Suppressor macrophage treated with lipopolysaccharide for 4 hours (primary cell): ENCODE results near the gene FAHD1.
A peak's percentile ranks its signal among the peaks of the same experiment; 100 is the strongest.

Experiments
- DNase-seq: peaks from one replicate; pipeline ENCODE4 v3.0.0-alpha.2; 2020

The FAHD1 gene

GRCh38 chr16:1818204-1818872, 8.7 kb upstream of the FAHD1 start:
- DNase-seq = no peak

GRCh38 chr16:1818873-1819525, 8.0 kb upstream of the FAHD1 start:
- no peak for DNase-seq

- DNase-seq = no peak
Measured at GRCh38 chr16:1819611-1820010, 7.4 kb upstream of the FAHD1 start.

DNA sequence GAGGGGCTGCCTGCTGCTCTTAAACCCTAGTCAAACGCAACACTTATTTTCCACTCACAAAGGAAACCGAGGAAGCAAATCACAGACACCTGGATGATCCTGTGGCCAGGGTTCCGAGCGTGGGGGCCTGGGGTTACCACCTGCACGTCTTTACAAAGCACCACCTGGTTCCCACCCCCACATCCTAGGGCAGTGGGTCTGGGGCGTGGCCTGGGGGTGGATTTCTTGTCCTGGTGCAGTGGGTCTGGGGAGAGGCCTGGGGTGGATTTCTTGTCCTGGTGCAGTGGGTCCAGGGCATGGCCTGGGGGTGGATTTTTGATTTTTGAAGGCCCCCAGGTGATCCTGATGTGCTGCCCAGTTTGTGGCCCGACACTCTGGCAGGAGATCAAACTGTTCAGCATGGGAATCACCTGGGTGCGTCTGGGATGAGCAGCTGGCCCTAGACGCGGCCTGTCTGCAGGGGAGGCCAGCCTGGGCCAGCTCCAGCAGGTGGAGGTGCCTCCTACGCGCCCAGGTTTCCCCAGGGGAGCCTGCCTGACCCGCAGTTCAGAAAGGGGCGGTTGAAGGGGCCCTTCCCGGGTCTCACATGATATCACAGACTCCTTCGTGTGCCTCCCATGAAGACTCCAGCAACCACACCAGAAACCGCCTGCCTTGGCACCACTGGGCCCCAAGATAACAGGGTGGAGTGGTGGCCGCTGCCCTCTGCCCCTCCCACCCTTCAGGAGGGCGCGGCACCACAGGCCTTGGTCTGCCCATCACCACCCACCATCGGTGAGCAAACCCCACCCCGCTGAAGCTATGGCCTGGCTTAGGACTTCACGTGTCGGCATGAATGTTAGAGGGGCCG, 6.7 kb upstream of the FAHD1 start:
- no peak for DNase-seq

GRCh38 chr16:1820946-1821290, 6.1 kb upstream of the FAHD1 start:
- DNase-seq = no peak

DNA sequence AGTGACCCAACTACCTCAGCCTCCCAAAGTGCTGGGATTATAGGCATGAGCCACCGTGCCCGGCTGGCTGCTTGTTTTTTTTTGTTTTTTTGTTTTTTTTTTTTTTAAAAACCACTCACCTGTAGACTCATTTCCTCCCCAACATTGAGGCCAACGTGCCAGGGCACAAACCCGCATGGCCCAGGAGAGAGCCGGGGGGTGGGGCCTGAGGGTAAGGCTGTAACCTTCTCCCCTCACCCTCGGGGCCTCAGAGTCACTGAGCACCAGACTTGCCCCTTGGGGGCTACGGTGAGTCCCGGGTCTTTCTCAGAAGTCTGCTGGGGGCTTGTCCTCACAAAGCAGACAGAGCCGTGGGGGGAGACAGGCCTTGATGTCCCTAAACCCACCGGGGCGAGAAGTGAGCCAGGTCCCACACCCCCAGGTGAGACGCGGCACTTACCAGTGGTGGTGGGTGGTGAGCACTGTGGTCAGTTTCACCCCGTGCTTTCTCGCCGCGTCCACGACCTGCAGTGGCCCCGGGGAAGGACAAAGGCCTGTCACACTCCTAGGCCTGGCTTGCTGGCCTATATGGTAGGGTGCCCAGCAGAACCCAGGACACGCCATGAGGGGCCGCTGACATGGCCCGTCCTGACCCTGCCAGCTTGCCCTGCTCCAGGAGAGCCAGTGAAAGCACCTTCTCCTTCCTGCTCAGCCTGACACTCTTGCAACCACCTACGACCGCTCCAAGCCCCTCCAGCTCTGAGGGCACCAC, 5.0 kb upstream of the FAHD1 start:
- no peak for DNase-seq

DNA sequence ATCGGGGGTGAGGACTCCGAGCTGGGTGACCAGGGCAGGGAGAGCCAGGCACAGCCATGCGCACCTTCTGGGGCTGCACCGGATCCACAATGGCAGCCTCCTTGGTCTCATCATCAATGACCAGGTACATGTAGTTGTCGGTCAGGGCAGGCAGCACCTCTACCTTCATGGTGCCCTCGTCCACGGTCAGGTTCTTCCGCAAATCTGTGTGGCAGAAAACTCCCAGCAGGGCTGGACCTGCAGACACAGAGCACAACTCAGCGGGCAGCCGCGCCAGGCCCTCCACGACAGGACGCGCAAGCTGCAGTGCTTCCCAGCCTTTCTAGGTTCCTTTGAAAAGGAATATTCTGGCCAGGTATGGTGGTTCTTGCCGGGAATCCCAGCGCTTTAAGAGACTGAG, 4.2 kb upstream of the FAHD1 start:
- DNase-seq = no peak

DNA sequence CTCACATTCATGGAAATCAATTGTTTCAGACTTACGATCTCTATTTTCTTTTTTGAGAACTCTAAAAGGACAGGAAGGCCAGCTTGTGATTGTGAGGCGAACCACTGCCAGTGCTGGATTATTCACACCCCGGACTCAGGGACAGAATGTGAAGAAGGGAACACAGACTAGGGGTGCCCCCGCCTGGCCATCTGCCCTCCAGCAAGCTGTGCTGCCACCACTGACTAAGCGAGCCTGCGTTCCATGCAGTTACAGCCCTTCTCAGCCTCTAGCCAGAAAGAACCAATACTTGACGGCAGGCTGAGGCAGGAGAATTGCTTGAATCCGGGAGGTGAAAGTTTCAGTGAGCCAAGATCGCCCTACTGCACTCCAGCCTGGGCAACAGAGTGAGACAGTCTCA, 3.2 kb upstream of the FAHD1 start:
- no peak for DNase-seq

DNA sequence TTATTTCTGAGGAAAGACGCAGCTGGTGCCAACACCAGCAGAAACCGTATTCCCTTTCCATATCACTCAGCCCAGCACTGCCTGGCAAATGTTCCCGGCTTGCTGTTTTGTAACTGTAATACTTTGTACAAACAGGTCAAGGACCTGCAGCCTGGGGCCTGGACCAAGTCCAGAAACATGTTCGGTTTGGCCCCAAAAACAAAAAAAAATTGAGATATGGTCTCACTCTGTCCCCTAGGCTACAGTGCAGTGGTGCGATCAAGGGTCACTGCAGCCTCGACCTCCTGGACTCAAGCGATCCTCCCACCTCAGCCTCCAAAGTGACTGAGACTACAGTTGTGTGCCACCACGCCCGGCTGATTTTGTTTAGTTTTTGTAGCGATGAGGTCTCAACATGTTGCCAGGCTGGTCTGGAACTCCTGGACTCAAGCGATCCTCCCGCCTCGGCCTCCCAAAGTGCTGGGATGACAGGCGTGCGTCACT, 1.6 kb upstream of the FAHD1 start:
- no peak for DNase-seq

- DNase-seq = peak; percentile 66
Measured at GRCh38 chr16:1825864-1826690, 929 bp upstream of the FAHD1 start.

- DNase-seq = no peak
Measured at GRCh38 chr16:1828645-1829410, 1.8 kb downstream of the FAHD1 start.

- DNase-seq = no peak
Measured at GRCh38 chr16:1830213-1830612, 3.2 kb downstream of the FAHD1 start.

- no peak for DNase-seq
Measured at GRCh38 chr16:1831186-1832075, 4.4 kb downstream of the FAHD1 start.

GRCh38 chr16:1832838-1833454, 5.9 kb downstream of the FAHD1 start:
- DNase-seq = no peak

DNA sequence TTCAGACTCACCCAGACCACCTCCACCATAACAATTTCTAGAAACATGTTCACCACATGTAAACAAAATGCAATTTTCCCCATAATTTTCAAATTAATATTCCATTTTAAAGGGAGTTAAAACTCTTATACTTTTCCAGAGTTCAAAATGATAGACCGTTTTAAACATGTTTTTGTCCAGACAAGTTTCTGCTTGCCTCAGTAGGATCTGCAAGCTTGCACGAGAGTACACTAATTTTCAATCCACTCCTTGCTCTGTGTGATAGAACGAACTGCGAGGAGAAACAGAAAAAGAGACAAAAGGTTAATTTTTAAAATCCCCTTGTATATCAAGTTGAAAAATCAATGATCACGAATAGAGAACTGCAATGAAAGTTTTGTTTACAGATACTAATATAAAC, 7.1 kb downstream of the FAHD1 start:
- no peak for DNase-seq

DNA sequence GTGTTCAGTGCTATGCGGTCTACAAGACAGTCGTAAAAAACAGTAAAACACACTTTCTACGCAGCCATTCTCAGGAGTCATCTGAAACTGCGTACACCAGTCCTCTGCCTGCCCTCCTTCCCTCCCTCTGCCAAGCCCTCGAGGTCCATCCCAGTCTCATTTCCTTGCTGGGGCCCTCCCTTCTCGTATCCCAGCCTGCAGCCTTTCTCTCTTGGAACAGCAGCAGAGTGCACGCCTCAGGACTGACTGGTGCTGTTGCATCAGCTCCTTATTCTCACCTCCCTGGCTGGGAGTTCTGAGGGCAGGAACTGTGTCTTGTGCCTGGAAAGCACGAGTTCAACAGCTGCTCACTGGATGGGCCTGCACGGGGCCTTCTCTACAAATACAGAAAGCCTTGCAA, 12.5 kb downstream of the FAHD1 start:
- DNase-seq = no peak

DNA sequence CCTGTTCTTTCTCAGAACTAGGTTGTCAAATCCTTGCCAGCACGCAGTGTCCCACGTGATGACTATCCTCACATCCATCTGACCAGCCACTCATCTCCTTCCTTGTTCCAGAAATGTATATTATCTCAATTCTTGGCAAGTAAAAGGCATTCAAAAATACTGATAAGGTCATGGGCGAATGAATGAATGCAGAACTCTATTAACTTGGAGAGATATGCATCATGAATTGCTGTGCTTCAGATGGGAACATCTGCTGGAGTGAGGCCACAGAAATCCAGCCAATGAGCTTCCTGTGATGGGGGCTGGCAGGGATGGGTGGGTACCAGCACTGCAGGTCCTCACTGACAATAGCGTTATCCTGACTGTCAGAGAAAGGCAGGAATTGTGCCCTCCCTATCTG, 19.0 kb downstream of the FAHD1 start:
- no peak for DNase-seq

DNA sequence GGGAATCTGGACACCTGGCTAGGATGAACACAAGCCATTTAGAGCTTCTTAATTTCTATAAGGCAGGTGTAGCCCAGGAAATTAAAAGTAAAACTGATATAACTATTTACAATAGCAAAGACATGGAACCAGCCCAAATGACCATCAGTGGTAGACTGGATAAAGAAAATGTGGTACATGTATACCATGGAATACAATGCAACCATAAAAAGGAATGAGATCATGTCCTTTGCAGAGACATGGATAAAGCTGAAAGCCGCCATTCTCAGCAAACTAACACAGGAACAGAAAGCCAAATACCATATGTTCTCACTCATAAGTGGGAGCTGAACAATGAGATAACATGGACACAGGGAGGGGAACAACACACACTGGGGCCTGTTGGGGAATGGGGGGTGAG, 19.4 kb downstream of the FAHD1 start:
- no peak for DNase-seq

DNA sequence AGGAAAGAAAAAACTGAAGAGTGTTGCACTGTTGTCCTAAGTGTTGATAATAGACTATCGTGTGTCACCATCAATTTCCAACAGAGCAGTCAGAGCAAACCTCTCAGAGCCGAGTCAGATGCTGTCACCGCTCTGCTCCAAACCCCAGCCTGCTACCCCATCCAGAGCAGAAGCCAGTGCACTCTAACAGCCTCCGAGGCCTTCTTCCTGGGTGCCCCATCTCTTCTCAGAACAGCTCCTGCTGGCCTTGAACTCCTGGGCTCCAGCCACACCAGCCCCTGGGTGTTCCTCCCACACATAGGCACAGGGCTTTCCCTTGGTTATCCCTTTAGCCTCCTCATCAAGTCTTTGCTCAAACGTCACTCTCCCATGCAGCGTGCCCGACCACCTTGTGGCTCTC, 24.0 kb downstream of the FAHD1 start:
- DNase-seq = no peak

DNA sequence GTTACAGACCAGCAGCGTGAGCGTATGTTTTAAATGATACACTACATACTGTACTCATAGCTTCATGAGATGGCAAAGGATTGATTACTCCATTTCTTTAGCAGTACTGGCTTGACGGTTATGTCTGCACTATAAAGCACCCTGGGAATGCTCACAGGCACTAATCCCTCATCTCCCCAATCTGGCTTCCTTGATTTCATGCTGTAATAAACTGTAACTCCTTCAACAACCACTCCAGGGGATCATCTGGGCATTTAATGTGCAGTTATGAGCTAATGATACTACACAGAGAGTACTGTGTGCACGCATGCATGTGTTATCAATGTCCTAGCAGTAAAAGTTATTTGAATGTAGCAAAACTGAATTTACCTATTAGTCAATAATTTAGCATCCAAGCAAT, 24.8 kb downstream of the FAHD1 start:
- DNase-seq = no peak
